ENCODE data around the gene DNAL4. TPM values are rescaled to one million over a fixed set of nuclear protein-coding genes. Genes with fewer than 3 reads are reported as not detected.

The DNAL4 gene
- polyA plus RNA-seq, 1 donor = 16.8 TPM

- H3K9me3 ChIP-seq (ENCODE audit: control insufficient read depth, low read depth, low read length) = no peaks in the 10 kb centered on the region
- DNase-seq = no peak
- no peaks in the 10 kb centered on the region for H3K27me3 ChIP-seq (ENCODE audit: control insufficient read depth, insufficient read depth, low read length)
- peaks cover 46% of the 10 kb centered on the region for H3K36me3 ChIP-seq (ENCODE audit: control insufficient read depth, insufficient read depth, low read length)
- H3K27ac ChIP-seq (ENCODE audit: low read length) = no peak overlapping the region
- WGBS (ENCODE audit: insufficient coverage, low lambda C conversion rate) = 80% methylated on average over 1 of the region's 24 CpGs
- no peak overlapping the region for H3K4me3 ChIP-seq (ENCODE audit: low read length)
- H3K4me1 ChIP-seq (ENCODE audit: control insufficient read depth, insufficient read depth, low read length) = peaks cover 10% of the 10 kb centered on the region
These were observed 42.3 kb downstream of the DNAL4 start for GRCh38 chr22:38751422-38752346.

GRCh38 chr22:38751066-38751421, 42.9 kb downstream of the DNAL4 start:
- WGBS (ENCODE audit: insufficient coverage, low lambda C conversion rate) = no CpG with 5 or more reads among the region's 12 CpGs
- no peak for DNase-seq
- H3K9me3 ChIP-seq (ENCODE audit: control insufficient read depth, low read depth, low read length) = no peaks in the 10 kb centered on the region
- peaks cover 10% of the 10 kb centered on the region for H3K4me1 ChIP-seq (ENCODE audit: control insufficient read depth, insufficient read depth, low read length)
- H3K36me3 ChIP-seq (ENCODE audit: control insufficient read depth, insufficient read depth, low read length) = peaks cover 51% of the 10 kb centered on the region
- no peak overlapping the region for H3K4me3 ChIP-seq (ENCODE audit: low read length)
- H3K27ac ChIP-seq (ENCODE audit: low read length) = no peak overlapping the region
- H3K27me3 ChIP-seq (ENCODE audit: control insufficient read depth, insufficient read depth, low read length) = no peaks in the 10 kb centered on the region

- peaks cover 10% of the 10 kb centered on the region for H3K4me1 ChIP-seq (ENCODE audit: control insufficient read depth, insufficient read depth, low read length)
- H3K27ac ChIP-seq (ENCODE audit: low read length) = no peak overlapping the region
- DNase-seq = no peak
- no peaks in the 10 kb centered on the region for H3K27me3 ChIP-seq (ENCODE audit: control insufficient read depth, insufficient read depth, low read length)
- H3K4me3 ChIP-seq (ENCODE audit: low read length) = no peak overlapping the region
- peaks cover 55% of the 10 kb centered on the region for H3K36me3 ChIP-seq (ENCODE audit: control insufficient read depth, insufficient read depth, low read length)
- H3K9me3 ChIP-seq (ENCODE audit: control insufficient read depth, low read depth, low read length) = no peaks in the 10 kb centered on the region
- WGBS (ENCODE audit: insufficient coverage, low lambda C conversion rate) = no CpG with 5 or more reads among the region's 17 CpGs
These were observed 43.3 kb downstream of the DNAL4 start for GRCh38 chr22:38750638-38751037.

- Histone ChIP-seq H3K9me3 (ENCODE audit: control insufficient read depth, low read depth, low read length) (no peaks in the 10 kb centered on the region), H3K4me3 (ENCODE audit: low read length) (no peak overlapping the region), H3K27me3 (ENCODE audit: control insufficient read depth, insufficient read depth, low read length) (no peaks in the 10 kb centered on the region), H3K36me3 (ENCODE audit: control insufficient read depth, insufficient read depth, low read length) (peaks cover 61% of the 10 kb centered on the region), H3K4me1 (ENCODE audit: control insufficient read depth, insufficient read depth, low read length) (peaks cover 10% of the 10 kb centered on the region), H3K27ac (ENCODE audit: low read length) (no peak overlapping the region)
- no CpG with 5 or more reads among the region's 14 CpGs for WGBS (ENCODE audit: insufficient coverage, low lambda C conversion rate)
- DNase-seq = no peak
These were observed 43.8 kb downstream of the DNAL4 start for GRCh38 chr22:38750104-38750503.

GRCh38 chr22:38748487-38749136, 45.3 kb downstream of the DNAL4 start:
- Histone ChIP-seq H3K36me3 (ENCODE audit: control insufficient read depth, insufficient read depth, low read length) (peaks cover 73% of the 10 kb centered on the region), H3K4me3 (ENCODE audit: low read length) (no peak overlapping the region), H3K27me3 (ENCODE audit: control insufficient read depth, insufficient read depth, low read length) (no peaks in the 10 kb centered on the region), H3K9me3 (ENCODE audit: control insufficient read depth, low read depth, low read length) (no peaks in the 10 kb centered on the region), H3K4me1 (ENCODE audit: control insufficient read depth, insufficient read depth, low read length) (peaks cover 3% of the 10 kb centered on the region), H3K27ac (ENCODE audit: low read length) (no peak overlapping the region)
- no CpG with 5 or more reads among the region's 14 CpGs for WGBS (ENCODE audit: insufficient coverage, low lambda C conversion rate)
- DNase-seq = no peak

- Histone ChIP-seq H3K27me3 (ENCODE audit: control insufficient read depth, insufficient read depth, low read length) (no peaks in the 10 kb centered on the region), H3K4me3 (ENCODE audit: low read length) (no peak overlapping the region), H3K36me3 (ENCODE audit: control insufficient read depth, insufficient read depth, low read length) (peaks cover 81% of the 10 kb centered on the region), H3K4me1 (ENCODE audit: control insufficient read depth, insufficient read depth, low read length) (no peaks in the 10 kb centered on the region), H3K9me3 (ENCODE audit: control insufficient read depth, low read depth, low read length) (no peaks in the 10 kb centered on the region), H3K27ac (ENCODE audit: low read length) (no peak overlapping the region)
- WGBS (ENCODE audit: insufficient coverage, low lambda C conversion rate) = no CpG with 5 or more reads among the region's 14 CpGs
- DNase-seq = no peak
These were observed 48.1 kb downstream of the DNAL4 start for GRCh38 chr22:38745676-38746460.

GRCh38 chr22:38744981-38745380, 49.0 kb downstream of the DNAL4 start:
- Histone ChIP-seq H3K4me1 (ENCODE audit: control insufficient read depth, insufficient read depth, low read length) (no peaks in the 10 kb centered on the region), H3K27me3 (ENCODE audit: control insufficient read depth, insufficient read depth, low read length) (no peaks in the 10 kb centered on the region), H3K4me3 (ENCODE audit: low read length) (no peak overlapping the region), H3K36me3 (ENCODE audit: control insufficient read depth, insufficient read depth, low read length) (peaks cover 81% of the 10 kb centered on the region), H3K27ac (ENCODE audit: low read length) (no peak overlapping the region), H3K9me3 (ENCODE audit: control insufficient read depth, low read depth, low read length) (no peaks in the 10 kb centered on the region)
- no CpG with 5 or more reads among the region's 6 CpGs for WGBS (ENCODE audit: insufficient coverage, low lambda C conversion rate)
- no peak for DNase-seq

GRCh38 chr22:38742176-38742942, 51.6 kb downstream of the DNAL4 start:
- Histone ChIP-seq H3K9me3 (ENCODE audit: control insufficient read depth, low read depth, low read length) (no peaks in the 10 kb centered on the region), H3K27ac (ENCODE audit: low read length) (no peak overlapping the region), H3K4me1 (ENCODE audit: control insufficient read depth, insufficient read depth, low read length) (no peaks in the 10 kb centered on the region), H3K36me3 (ENCODE audit: control insufficient read depth, insufficient read depth, low read length) (peaks cover 90% of the 10 kb centered on the region), H3K4me3 (ENCODE audit: low read length) (no peak overlapping the region), H3K27me3 (ENCODE audit: control insufficient read depth, insufficient read depth, low read length) (no peaks in the 10 kb centered on the region)
- WGBS (ENCODE audit: insufficient coverage, low lambda C conversion rate) = 100% methylated on average over 1 of the region's 25 CpGs
- DNase-seq = no peak

GRCh38 chr22:38741576-38741975, 52.4 kb downstream of the DNAL4 start:
- H3K27ac ChIP-seq (ENCODE audit: low read length) = no peak overlapping the region
- H3K27me3 ChIP-seq (ENCODE audit: control insufficient read depth, insufficient read depth, low read length) = no peaks in the 10 kb centered on the region
- no CpG with 5 or more reads among the region's 10 CpGs for WGBS (ENCODE audit: insufficient coverage, low lambda C conversion rate)
- DNase-seq = no peak
- H3K4me1 ChIP-seq (ENCODE audit: control insufficient read depth, insufficient read depth, low read length) = no peaks in the 10 kb centered on the region
- no peak overlapping the region for H3K4me3 ChIP-seq (ENCODE audit: low read length)
- no peaks in the 10 kb centered on the region for H3K9me3 ChIP-seq (ENCODE audit: control insufficient read depth, low read depth, low read length)
- H3K36me3 ChIP-seq (ENCODE audit: control insufficient read depth, insufficient read depth, low read length) = peaks cover 95% of the 10 kb centered on the region

GRCh38 chr22:38741166-38741565, 52.8 kb downstream of the DNAL4 start:
- Histone ChIP-seq H3K27ac (ENCODE audit: low read length) (no peak overlapping the region), H3K27me3 (ENCODE audit: control insufficient read depth, insufficient read depth, low read length) (no peaks in the 10 kb centered on the region)

More at GRCh38 chr22:38741166-38741565, 52.8 kb downstream of the DNAL4 start:
- no peak overlapping the region for H3K4me3 ChIP-seq (ENCODE audit: low read length)
- H3K9me3 ChIP-seq (ENCODE audit: control insufficient read depth, low read depth, low read length) = no peaks in the 10 kb centered on the region
- no peaks in the 10 kb centered on the region for H3K4me1 ChIP-seq (ENCODE audit: control insufficient read depth, insufficient read depth, low read length)
- H3K36me3 ChIP-seq (ENCODE audit: control insufficient read depth, insufficient read depth, low read length) = peaks cover 95% of the 10 kb centered on the region
- no peak for DNase-seq
- no CpG with 5 or more reads among the region's 9 CpGs for WGBS (ENCODE audit: insufficient coverage, low lambda C conversion rate)
